GM18909 (cell line): Measurements from ENCODE around the gene IL36A.

Experiments used
- ATAC-seq: cut with Tn5 transposase; IDR thresholded peaks from one replicate; pipeline ENCODE4 v1.9.1; 2021; ENCODE audit warnings: mild to moderate bottlenecking; ENCODE audit not compliant: unreplicated experiment, poor library complexity

IL36A gene

DNA sequence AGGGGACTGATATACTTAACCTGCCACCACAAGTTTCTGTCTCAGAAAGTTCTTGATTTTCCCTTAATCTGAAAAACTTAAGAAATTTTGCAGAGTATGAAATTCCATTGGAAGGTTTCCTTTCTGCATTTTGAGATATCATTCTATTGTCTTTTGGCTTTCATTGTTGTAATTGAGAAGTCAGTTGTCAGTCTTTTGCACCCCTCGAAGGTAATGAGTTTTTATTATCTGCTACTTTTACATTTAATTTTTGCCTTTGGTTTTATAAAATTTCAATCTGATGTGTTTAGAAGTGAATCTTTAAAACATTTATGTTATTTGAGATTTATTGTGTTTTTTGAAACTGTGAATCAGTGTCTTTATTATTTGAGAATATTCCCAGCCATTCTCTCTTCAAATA is 4.8 kb upstream of the IL36A start:
- ATAC-seq = no peak

DNA sequence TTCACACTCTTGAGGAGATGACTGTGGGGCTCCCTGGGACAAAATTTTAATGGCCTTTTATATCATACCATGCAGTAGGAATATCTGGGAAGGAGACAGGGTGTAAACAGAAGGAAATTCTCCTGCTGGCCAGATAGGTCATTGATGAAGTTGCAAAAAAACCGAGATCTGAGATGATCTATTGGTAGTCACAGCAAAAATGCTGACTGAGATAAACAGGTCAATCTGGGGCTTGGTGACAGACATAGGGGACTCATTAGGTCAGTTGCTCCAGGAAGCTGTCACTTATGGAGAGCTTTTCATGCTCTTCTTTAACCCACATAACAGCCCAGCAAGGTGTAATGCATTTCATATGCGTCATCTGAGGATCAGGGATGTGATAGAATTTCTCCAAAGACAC is 2.6 kb upstream of the IL36A start:
- ATAC-seq = no peak

DNA sequence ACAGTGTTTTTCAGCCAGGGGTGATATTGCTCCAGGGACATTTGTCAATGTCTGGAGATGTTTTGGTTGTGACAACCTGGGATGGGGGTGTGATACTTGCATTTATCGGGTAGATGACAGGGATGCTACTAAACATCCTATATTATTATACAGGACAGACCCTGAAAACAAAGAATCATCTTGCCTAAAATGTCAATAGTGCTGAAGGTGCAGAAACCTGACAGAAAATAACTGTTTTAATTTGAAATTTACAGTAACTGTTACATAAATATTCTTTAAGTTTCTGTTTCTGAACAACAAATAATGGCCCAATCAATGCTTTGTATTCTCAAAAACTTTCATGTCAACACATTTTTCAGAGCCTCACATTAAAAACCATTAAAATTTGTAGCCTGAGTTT is 2.0 kb downstream of the IL36A start:
- ATAC-seq = no peak

DNA sequence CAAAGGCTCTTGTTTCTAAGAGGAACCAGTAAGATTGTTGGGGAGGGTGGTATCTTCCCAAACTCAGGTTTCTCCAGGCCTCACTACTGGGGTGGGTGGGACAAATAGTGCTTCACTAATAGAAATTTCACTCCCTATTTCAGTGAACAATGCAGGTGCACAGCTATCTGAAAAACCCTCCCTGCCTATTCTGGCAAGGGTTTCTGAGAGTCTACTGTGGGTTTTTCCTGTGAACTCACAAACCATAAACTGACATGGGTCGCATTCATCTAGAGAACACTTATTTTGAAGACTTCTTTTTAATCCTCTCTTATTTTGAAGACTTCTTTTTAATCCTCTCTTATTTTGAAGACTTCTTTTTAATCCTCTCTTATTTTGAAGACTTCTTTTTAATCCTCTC is 4.4 kb downstream of the IL36A start:
- ATAC-seq = no peak

DNA sequence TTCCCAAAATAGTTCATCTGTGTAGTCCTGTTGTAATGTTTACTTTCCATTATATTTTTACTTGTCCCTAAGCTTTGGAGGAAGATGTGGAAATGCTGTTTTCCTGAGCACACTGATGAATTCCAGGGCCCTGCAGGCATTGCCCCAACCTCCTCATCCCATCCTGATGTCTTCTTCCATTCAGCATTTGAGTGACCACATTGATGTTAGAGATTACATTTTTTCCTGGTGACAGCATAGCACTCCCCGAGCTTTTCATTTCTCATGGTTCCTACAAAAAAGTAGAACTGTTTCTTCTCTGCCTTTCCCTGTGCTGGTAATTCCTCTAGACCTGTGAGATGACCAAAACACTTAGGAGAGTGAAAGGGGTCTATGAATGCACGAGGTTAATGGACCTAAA is 4.8 kb downstream of the IL36A start:
- no peak for ATAC-seq

DNA sequence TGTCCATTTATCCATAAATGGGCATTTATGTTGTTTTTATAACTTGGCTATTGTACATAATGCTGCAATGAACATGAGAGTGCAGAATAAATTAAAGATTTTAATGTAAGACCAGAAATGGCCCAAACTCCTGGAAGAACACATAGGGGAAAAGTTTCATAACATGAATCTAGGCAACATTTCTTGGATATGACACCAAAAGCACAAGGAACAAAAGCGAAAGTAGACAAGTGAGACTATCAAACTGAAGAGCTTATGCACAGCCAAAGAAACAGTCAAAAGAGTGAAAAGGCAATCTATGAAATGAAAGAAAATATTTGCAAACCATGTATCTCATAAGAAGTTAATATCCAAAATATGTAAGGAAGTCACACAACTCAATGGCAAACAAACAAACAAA is 5.8 kb downstream of the IL36A start:
- ATAC-seq = no peak

DNA sequence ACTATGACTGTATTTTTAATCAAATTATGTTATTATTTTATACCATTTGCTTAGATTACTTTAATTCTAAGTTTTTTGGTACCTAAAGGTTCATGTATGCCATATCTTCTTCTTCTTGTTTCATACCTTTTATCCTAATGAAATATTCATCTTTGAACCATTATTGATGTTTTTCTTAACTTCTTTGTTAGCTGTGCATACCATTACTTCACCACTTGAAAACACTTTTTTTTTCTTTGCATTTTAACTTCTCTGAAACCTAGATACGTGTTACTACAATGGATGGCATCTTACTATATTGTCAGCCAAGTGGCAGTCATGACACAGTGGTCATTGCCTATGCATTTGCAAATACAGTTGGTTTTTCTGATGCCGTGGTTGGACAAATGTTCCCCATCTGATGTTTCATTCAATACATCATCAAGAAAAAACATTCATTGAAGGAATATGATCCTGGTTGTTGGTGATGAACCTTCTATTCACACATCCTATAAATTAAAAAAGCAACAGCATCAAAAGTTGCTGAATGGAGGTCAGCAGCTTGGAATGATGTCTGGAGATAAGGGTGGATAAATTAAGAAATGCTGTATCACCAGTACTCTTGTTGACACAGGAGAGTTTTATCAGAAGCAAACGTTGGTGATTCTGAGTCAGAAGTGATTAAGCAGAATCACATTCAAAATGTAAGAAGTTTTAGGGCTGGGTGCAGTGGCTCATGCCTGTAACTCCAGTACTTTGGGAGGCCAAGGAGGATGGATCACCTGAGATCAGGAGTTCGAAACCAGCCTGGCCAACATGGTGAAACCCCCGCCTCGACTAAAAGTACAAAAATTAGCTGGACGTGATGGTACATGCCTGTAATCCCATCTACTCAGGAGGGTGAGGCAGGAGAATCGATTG is 7.4 kb downstream of the IL36A start:
- no peak for ATAC-seq

DNA sequence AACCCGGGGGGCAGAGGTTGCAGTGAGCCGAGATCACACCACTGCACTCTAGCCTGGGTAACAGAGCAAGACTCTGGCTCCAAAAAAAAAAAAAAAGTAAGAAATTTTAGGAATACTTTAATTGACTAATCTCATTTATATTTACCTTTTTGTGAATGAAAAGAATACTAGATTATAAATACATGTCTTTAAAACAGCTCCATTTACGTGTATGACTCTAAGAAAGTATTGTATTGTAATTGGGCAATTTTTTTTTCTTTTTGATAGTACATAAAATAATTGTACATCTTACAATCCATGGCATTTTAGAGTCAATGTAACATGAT is 8.0 kb downstream of the IL36A start:
- no peak for ATAC-seq

DNA sequence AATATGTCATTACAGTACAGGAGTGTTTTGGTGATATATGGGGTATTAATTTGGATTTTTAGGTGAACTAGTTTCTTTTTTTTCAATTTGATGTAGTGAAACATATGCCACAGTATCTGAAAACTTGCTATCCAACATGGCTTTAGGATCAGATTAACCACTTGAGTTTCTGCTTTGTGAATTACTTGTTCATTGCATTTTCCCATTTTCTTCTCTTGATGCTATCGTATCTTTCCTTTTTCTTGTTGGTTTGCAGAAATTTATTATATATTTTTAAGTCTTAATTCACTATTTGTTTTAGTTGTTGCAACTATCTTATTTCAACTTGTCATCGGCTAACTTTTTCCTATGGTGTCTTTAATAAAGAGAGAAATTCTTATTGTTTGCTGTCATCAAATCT is 8.8 kb downstream of the IL36A start:
- no peak for ATAC-seq

DNA sequence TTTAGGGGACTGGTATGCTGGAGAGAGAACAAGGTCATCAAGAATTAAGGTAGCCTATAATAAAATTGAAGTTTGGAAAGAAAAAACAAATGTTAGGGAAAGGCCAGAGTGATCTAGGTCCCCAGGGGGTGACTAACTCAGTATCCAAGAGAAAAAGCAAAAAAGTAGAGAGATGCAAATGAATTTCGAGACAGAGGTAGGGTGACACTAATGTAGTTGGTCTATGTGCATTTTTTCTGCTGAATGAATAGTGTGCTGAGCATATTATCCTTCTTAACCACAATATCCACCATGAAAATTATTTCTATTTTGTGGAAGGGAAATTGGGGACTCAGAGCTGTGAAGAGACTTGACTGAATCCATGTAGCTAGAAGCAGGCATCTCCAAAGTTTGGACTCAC is 9.8 kb downstream of the IL36A start:
- ATAC-seq = no peak

DNA sequence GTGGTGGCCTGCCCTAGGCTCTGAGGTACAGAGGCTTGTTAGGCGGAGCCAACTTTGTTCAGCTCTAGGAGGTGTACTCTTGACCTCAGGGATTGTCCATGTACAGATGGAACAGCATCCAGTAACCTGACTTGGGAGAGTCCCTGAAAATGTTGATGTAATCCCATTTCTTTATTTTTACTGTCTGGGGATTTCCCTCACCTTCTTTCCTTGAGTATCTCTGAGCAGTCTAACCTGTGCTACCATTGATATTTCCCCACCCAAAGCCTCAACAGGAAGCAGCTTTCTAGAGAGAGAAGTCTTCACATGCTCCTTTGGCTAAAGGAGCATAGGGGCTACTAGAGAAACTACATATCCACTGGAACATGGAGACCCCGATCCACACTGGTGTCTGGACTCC is 10.4 kb downstream of the IL36A start:
- ATAC-seq = no peak

DNA sequence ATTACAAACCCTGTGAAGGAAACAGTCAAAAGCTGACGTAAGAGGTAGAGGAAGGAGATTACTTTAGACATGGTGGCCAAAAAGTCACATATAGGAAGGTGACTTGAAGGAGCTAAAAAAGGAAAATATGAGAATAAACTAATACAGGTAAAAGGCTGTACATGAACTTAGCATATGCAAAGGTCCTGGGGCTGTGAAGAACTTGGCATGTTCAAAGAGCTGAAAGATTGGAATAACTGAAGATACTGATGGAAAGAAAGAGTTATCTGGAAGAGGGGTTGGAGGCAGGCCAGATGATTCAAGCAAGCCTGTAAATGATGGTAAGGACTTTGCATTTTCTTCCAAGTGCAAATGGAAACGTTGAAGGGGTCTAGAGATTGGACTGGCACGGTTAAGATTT is 13.2 kb downstream of the IL36A start:
- no peak for ATAC-seq

DNA sequence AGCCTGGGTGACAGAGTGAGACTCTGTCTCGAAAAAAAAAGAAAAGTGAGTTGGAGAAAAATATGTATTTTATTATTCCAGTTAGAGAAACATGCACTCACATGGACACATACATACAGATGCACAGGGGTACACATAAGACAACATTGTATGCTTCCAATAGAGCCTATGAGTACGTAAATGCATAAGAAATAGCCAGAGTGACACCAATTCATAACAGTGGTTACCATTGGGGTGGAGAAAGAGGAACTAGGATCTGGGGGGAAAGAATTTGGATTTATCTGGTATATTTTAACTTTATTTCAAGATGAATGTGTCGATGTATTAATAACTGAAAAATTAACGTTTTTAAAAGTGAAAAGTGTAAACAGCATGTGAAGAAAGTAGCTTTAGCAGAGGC is 16.1 kb downstream of the IL36A start:
- ATAC-seq = no peak

DNA sequence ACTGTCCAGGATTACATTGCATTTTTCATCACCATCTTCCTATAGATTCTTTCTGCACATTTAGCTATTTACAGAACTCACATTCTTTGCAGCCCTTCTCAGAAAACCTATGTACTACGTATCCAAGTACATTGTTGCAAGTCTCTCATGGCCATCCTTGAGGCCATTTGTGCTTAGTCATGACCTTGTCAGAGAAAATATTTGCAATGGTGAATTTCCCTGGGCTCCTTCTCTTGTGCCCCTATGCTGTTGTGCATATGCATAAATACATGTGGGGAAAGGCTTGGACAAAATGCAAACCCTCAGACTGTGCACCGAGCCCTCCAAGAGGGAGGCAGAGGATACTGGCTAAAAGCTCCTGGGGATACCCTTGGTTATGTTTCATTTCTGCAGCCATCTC is 19.5 kb downstream of the IL36A start:
- ATAC-seq = no peak

DNA sequence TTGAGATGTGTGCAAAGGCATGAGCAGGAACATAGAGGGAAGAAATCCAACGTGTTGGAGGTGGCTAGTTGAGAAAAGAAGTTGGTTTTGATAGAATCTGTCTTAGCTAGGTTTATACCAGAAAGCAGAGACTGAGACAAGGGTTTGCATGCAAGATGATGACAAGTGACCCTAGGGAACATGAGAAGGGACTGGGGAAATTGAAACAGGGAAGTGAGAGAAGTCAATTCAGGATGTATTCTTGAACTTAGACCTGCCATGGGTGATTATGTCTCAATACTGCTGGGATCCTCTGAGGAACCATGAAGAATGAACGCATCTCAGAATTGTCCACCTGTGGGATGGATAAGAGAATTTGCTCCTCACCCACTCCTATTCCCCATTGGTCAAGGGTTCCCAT is 20.5 kb downstream of the IL36A start:
- no peak for ATAC-seq

DNA sequence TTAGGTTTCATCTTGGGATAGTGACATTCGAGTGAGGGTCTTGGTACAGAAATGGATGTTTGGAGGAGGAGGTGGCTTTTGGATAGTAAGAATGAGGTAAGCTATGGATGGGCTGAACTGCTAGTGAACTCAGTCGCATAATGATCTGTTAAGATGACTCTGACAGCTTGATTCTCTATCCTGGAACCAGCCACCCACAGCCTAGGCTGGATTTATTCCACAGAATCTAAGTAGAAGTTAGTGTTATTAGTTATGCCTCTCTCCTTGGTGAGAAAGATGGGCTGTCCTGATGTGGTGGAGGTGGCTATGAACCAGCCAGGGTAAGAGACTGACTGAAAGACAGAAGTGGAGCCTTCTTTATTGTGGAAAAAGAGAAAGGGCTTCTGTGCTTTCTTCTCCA is 22.4 kb downstream of the IL36A start:
- no peak for ATAC-seq

DNA sequence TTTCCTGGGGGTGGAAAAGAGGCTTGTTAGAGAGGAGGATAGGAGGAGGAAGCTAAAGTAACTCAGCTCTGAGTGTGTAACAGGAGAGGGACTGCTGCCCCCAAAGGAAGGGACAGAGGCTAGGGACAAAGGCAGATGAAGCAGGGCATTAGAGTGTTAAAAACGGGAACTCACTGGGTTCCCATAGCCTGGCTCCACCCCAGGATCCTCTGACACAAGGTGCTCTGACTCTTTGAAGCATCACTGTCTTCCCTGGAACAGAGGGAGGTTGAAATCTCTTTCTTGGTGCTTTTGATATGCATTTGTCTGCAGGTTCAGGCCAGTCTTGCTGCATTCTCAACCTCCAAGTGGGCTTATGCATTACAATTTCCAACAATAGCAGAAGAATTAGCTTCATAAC is 22.9 kb downstream of the IL36A start:
- no peak for ATAC-seq

DNA sequence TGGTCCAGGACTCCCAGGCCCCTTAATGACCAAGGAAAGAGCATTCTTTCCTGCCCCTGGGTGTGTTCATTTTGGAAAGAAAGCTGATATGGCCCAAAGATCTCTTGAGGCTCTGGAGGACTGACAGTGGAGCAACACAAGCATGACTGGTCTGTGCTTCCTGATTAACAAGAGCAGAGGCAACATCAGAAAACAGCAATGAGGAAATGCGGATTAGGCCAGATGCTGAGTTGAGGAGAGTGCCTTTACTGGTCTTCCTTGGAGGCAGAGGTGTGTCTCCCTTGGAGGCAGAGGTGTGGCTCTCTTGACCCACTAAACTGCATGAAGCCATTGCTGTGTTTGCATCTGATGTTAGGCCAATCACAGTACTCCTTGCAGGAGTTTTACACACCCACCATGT is 27.5 kb downstream of the IL36A start:
- no peak for ATAC-seq

DNA sequence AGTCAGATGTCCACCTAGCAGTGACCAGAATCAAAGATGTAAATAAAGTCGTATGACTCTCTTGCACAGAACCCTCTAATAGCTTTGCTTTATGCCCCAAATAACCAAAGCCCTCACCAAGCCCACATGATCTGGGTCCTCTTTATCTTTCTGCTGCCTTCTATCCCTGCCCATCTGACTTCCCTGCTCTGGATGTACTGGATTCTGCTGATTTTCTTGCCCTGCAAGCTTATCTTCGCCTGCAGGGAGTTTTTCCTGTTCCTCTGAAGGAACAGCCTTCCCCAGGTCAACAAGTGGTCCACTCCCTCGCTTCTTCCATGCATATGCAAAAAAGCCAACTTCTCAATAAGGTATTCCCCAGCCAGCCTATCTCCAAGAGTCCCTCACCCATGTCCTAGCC is 28.8 kb downstream of the IL36A start:
- ATAC-seq = no peak

DNA sequence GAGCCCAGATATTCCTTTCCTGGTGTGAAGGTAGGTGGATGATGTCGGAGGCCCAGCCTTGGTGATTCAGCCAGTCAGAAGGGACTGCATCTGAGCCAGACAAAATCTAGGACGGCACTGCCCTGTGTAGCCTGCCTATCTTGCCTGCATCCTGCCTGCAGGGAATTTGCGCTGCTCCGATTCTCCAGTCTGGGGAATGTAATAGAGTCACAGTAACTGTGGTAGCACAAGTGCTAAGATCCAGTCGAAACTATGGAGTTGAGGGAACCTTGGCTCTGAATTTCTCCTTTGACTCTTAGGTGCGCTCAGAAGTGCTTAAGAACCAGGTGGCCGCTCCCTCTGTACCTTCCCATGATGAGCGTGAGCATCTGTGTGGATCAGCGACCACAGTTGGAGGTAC is 31.5 kb downstream of the IL36A start:
- no peak for ATAC-seq

DNA sequence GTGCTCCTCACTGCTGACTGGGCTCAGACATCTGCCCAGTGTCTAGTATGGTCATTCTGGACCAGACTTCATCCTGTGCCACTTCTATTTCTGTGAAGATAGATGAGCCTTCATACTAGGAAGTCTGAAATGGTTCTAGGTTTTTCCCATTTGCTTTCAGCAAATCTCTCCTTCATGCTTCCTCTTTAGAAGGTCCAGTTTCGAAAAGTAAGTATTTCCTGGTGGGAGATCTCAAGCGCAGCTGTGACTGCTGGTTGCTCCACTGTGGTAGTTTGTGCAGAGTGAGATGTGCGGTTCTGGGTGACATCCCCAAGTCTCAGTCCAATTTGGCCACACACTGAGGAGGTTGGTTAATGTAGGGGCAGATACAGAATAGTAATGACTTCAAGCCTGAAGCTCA is 33.0 kb downstream of the IL36A start:
- ATAC-seq = no peak

DNA sequence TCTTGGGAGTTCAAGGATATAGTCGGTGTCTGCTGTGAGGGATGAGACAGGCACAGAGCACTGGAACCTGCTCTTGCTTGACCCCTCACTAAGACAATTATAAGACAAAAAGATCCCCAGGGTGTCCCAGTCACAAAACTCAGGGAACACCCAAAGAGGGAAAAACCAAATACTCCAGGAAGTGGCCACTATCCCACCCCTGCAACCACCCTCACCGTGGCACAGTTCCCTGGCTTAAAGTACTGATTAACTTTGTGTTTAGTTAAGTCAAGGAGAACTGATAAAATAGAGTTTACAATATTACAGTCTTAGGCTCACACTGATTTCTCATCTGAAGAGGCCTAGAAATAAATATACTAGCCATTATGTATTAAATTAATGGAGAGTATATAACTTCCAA is 33.9 kb downstream of the IL36A start:
- ATAC-seq = no peak

DNA sequence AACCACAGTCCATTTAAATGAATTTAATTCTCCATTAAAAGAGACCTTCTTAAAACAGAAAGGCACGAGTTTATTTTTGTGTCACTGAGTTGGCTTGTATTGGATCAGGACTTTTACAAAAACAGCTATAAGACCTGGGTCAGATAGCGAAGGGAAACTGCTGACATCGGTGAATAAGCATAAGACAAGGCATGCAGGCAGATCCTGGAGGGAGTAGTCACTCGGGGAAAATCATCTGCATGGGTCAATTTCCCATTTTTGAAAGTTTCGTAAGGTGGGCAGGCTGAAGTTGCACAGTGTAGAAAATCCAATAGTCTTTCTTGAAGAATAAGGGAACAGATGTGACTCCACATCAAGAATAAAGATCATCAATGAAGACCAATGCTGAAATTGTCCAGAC is 34.5 kb downstream of the IL36A start:
- ATAC-seq = no peak
